Stomach smooth muscle (tissue), 2 donors: ENCODE results near the gene MATN1.
"Not testable (repeated sequence)": the region's sequence is repeated elsewhere in the genome, so short reads cannot be mapped to it uniquely, and the experiment has no call there.

Experiments used
- H3K27ac ChIP-seq: one replicate; pipeline ENCODE4 v1.7.0; 2013; ENCODE audit warnings: mild to moderate bottlenecking, low read length, inconsistent platforms
- H3K27me3 ChIP-seq, 2 donors: one replicate each; pipeline ENCODE4 v1.7.0; 2013; ENCODE audit warnings: low read length in 2 of 2; ENCODE audit not compliant: insufficient read depth in 2 of 2, control insufficient read depth in 1 of 2
- H3K36me3 ChIP-seq, 2 donors: one replicate each; pipeline ENCODE4 v1.7.0; 2013; ENCODE audit warnings: low read length in 2 of 2; ENCODE audit not compliant: control insufficient read depth in 2 of 2, insufficient read depth in 2 of 2
- H3K4me1 ChIP-seq: one replicate; pipeline ENCODE4 v1.7.0; 2013; ENCODE audit warnings: low read length; ENCODE audit not compliant: control insufficient read depth, insufficient read depth
- H3K4me3 ChIP-seq, 2 donors: one replicate each; pipeline ENCODE4 v1.7.0; 2013; ENCODE audit warnings: low read length in 2 of 2
- H3K9ac ChIP-seq, 2 donors: one replicate each; pipeline ENCODE4 v1.7.0; 2013; ENCODE audit warnings: low read length in 2 of 2, mild to moderate bottlenecking in 1 of 2
- H3K9me3 ChIP-seq, 2 donors: one replicate each; pipeline ENCODE4 v1.7.0; 2013; ENCODE audit warnings: low read length in 2 of 2; ENCODE audit not compliant: control insufficient read depth in 2 of 2
- donor health status: healthy.
- donor health status: Pancreatic carcinoma.

Gene MATN1

DNA sequence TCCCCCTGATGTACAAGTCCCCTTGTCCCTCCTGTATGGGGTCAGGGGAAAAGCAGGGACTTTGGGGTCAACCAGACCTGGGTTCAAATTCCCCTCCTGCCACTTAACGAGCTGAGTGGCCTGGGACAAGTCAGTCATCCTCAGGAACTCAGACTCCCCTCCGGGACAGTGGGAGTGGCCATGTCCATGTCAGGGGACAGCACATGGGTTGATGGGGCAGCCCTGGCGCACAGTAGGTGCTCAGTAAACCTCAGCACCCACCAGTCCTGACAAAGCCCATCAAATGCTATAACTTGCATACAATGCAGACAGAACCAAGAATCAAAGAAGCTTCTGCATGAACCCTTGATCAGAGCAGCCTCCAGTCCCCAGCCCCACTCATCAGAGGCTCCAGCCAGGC is 30.0 kb downstream of the MATN1 start:
- H3K27ac ChIP-seq: no peak overlapping the region
- peaks cover 5% of the 10 kb centered on the region for H3K4me1 ChIP-seq
- no peaks in the 10 kb centered on the region for H3K9me3 ChIP-seq
- no peaks in the 10 kb centered on the region for H3K36me3 ChIP-seq
- H3K27me3 ChIP-seq: peaks cover 6 to 12% of the 10 kb centered on the region in 2 donors
- no peak overlapping the region for H3K4me3 ChIP-seq
- no peak overlapping the region for H3K9ac ChIP-seq

DNA sequence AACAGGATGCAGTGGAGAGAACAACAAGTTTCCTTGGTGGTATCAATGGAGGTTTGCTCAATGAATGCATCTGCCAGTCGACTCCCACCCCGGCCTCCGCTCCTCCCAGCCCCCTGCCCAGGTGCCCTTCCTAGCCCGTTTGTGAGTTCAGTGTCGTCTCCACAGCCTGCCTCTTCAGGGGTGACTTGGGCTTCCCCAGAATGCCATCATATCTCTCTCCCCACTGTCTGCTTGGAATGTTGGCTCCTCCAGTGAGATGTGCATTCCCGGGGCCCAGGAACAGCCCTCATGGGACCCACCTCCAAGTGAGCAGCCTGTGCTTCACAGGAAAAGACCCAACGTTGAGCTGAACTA is 30.5 kb downstream of the MATN1 start:
- Histone ChIP-seq H3K27me3 (peaks cover 7 to 12% of the 10 kb centered on the region in 2 donors), H3K4me1 (peaks cover 3% of the 10 kb centered on the region), H3K36me3 (no peaks in the 10 kb centered on the region), H3K27ac (no peak overlapping the region), H3K9ac (no peak overlapping the region), H3K9me3 (no peaks in the 10 kb centered on the region), H3K4me3 (no peak overlapping the region)

DNA sequence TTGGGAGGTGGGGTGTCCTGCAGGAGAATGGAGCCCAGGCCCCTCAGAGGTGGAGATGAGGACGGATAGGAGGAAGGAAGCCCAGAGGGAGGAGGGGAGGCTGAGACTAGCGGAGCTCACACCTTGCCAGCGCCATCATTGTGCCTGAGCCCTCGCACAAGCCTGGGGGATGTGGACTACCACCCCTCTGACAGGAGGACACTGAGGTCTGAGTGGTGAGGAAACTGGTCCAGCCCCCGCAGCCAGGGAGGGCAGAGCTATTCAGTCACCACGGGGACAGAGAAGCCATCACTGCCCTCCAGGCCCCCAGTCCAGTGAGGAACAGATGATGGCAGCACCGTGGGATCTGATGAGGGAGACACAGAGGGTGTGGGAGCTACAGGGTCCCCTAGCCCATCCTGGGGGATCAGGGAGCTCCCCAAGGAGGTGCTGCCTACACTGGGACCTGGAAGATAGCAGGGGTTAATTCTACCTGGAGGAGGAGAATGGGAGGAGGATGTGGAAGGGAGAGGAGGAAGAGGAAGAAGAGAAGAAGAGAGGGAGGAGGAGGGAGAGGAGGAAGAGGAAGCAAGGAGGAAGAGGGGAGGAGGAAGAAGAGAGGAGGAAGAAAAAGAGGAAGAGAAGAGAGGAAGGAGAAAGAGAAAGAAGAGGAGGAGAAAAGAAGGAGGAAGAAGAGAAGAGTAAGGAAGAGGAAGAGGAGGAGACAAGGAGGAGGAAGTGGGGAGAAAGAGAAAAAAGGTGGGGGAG is 31.0 kb downstream of the MATN1 start:
- Histone ChIP-seq H3K27me3 (peaks cover 7 to 12% of the 10 kb centered on the region in 2 donors), H3K27ac (no peak overlapping the region), H3K4me1 (peaks cover 3% of the 10 kb centered on the region), H3K4me3 (no peak overlapping the region), H3K9me3 (no peaks in the 10 kb centered on the region), H3K9ac (no peak overlapping the region), H3K36me3 (no peaks in the 10 kb centered on the region)

DNA sequence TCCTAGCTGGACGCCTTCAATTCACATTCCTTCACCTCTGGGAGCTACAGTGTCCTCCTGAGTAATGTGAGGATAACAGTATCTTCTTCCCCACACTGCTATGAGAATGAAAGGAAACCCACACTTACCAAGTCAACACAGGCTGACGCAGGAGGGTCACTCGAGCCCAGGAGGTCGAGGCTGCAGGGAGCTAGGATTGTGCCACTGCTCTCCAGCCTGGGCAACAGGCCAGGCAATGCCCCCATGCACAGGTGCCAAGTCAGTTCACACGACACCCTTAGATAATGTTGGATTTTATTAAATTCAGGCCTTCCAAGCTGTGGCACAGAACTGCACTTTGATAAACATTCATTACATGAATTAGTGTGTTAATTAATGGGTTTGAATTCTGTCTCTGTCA is 31.9 kb downstream of the MATN1 start:
- no peaks in the 10 kb centered on the region for H3K9me3 ChIP-seq
- H3K9ac ChIP-seq: no peak overlapping the region
- no peak overlapping the region for H3K27ac ChIP-seq
- peaks cover 7 to 12% of the 10 kb centered on the region in 2 donors for H3K27me3 ChIP-seq
- H3K4me1 ChIP-seq: peaks cover 3% of the 10 kb centered on the region
- H3K4me3 ChIP-seq: no peak overlapping the region
- no peaks in the 10 kb centered on the region for H3K36me3 ChIP-seq

DNA sequence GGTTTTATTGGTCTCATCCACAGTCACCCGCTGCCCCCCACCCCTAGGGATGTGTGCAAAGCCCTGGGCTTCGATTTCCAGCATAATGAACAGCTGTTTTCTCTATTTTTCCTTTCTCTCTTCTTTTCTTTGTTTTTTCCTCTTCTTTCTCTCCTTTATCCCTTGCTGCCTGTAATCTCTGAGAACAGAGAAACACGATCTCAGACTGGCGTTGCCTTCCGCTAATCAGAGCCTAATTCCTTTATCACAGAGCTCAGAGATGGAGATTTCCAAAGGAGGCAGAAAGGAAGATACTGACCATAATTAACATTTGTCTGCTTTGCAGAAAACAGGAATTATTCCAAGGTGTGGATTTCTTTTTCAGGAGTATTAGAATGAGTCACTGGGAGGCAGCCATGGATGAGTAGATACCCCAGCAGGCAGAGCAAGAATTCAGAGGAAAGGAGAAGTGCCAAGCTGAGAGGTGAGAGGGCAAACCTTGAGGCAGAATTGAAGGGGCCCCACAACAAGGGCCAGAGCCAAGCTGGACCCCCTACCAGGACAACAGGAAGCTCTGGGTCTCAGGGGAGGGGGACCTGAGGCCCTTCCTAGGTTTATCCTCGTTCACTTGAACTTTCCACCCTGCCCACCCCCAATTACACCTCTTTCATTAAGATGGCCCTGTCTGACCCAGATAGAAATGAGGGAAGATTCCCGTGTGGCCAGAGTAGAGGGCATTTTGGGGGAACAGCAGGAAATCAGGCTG is 33.3 kb downstream of the MATN1 start:
- H3K36me3 ChIP-seq: no peaks in the 10 kb centered on the region
- H3K9ac ChIP-seq: no peak overlapping the region
- no peak overlapping the region for H3K4me3 ChIP-seq
- H3K27ac ChIP-seq: no peak overlapping the region
- peaks cover 20 to 21% of the 10 kb centered on the region in 2 donors for H3K27me3 ChIP-seq
- peaks cover 3% of the 10 kb centered on the region for H3K4me1 ChIP-seq
- no peaks in the 10 kb centered on the region for H3K9me3 ChIP-seq

DNA sequence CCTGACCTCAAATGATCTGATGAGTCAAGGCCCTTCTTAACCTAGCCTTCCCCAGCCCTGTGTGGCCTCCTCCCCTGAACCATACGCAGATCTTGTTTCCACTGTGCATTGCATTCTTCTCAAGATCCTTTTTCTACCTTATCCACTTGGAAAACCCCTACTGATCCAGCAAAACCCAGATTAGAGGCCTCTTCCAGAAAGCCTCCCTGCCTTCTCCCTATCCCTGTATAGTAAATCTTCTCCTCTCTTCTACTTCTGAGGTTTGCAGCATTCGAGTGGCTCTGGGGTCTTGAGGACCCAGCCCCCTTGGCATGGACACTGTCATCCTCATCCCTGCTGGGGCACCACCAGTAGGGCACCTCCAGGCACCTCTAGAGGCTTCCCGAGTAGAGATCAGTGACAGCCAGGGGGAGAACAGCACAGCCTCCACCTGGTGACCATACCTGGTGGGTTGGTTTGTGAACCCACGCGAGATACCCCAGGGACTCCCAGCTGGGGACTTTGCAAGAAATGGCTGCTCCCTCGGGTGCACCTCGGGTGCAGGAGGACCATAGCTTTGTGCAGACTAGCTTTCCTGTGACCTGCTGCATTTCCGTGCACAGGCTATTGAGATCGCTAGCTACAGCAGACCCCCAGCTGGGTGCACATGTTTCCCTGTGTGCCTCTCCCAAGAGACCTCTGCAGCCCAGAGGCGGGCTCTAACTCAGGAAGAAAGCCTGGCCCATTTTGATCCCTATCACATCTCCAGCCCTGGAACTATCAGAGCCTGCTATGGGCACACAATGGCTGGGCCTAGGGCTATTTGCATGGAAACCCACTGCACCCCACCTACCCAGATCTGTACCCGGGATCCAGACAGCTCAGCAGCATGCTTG is 34.2 kb downstream of the MATN1 start:
- H3K9me3 ChIP-seq: no peaks in the 10 kb centered on the region
- no peak overlapping the region for H3K27ac ChIP-seq
- H3K4me1 ChIP-seq: peaks cover 3% of the 10 kb centered on the region

DNA sequence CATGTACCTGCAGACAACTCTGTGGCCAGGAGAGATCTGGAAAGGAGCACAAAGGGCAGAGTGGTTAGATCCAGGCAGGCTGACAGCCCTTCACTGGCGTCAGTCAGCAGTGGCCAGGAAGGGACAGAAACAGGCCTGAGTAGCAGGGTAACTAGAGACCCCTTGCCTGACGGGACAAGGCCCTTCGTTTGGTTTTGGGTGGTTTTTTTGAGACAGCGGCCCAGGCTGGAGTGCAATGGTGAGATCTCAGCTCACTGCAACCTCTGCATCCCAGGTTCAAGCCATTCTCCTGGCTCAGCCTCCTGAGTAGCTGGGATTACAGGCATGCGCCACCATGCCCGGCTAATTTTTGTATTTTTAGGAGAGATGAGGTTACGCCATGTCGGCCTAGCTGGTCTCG is 34.9 kb downstream of the MATN1 start:
- peaks cover 33 to 35% of the 10 kb centered on the region in 2 donors for H3K27me3 ChIP-seq
- not testable (repeated sequence) for H3K27ac ChIP-seq, H3K9me3 ChIP-seq, H3K9ac ChIP-seq, H3K36me3 ChIP-seq, H3K4me1 ChIP-seq, H3K4me3 ChIP-seq

More for the DNA sequence above, 34.2 kb downstream of the MATN1 start:
- Histone ChIP-seq H3K36me3 (no peaks in the 10 kb centered on the region), H3K27me3 (peaks cover 29 to 30% of the 10 kb centered on the region in 2 donors), H3K4me3 (no peak overlapping the region), H3K9ac (no peak overlapping the region)

DNA sequence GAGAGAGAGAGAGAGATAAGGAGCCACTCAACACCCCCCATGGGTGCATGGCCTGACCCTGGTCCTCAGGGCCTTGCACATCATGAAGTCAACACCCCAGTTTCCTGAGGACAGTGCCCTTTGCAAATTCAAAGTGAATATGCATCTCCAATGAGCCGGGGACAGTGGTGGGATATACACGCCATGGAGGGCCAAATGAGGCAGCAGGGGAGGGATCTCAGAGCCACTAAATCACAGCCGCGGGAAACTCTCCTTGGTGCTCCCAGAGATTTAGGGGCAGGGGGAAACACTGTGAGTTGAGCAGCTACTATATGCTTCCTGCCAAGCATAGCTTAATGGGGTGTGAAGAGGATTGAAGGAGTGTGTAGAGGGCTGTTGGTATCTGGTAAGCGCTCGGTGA is 35.5 kb downstream of the MATN1 start:
- Histone ChIP-seq H3K27me3 (peaks cover 35 to 40% of the 10 kb centered on the region in 2 donors), H3K9me3 (no peaks in the 10 kb centered on the region), H3K4me1 (peaks cover 3% of the 10 kb centered on the region), H3K4me3 (no peak overlapping the region), H3K36me3 (no peaks in the 10 kb centered on the region), H3K27ac (no peak overlapping the region), H3K9ac (no peak overlapping the region)

DNA sequence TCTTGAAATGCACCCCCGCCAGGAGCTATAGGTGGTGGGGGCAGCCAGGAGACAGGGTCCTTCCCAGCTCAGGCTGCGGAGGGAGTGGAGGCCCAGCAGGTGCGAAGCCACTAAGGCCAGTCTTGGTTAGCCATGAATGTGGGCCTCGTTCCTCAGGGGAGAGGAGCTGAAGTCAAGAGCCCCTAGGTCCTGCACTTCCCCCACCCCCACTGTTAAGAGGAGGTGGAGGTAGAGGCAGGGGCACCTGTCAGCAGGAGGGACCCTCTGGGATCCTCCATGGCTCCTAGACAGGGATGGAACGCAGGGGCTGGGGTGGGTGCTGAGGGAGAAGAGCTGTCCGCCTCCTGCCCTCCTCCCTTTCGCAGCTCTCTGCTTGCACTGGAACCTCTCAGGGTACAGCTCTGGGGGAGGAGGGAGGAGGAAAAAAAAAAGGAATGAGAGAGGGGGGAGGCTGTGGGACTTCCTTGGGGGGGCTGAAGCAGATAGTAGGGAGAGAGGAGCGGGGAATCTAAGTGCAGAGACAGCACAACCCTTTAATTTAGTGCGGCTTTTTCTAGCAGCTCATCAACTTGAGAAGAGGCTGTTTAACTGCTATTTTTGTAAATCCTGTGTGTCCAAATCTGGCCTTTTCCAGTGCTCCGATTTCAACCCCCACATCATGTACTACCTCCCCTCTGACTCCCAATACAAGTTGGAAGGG is 37.0 kb downstream of the MATN1 start:
- no peaks in the 10 kb centered on the region for H3K9me3 ChIP-seq
- H3K9ac ChIP-seq: no peak overlapping the region
- peaks cover 40 to 45% of the 10 kb centered on the region in 2 donors for H3K27me3 ChIP-seq
- H3K27ac ChIP-seq: no peak overlapping the region
- H3K4me3 ChIP-seq: no peak overlapping the region
- peaks cover 3% of the 10 kb centered on the region for H3K4me1 ChIP-seq
- H3K36me3 ChIP-seq: no peaks in the 10 kb centered on the region

DNA sequence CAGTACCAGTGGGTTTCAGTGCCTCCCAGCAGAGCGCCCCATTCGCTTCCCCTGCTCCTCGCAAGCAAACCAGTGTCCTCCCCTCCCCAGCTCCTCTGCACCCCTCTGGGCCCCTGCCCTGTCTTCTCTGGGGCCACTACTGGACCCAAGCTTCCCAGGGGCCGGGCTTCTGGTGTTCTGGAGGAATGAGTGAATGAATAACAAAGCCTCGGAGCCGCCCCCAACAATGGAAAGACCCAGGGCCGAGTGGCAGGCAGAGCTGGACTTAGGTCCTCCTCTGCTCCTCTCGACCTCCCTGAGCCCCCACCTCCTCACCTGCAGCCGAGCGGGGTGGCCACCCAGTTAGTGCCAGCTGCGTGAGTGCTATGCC is 37.6 kb downstream of the MATN1 start:
- no peak overlapping the region for H3K9ac ChIP-seq
- H3K27me3 ChIP-seq: peaks cover 38 to 45% of the 10 kb centered on the region in 2 donors
- H3K27ac ChIP-seq: no peak overlapping the region
- no peaks in the 10 kb centered on the region for H3K36me3 ChIP-seq
- H3K9me3 ChIP-seq: no peaks in the 10 kb centered on the region
- peaks cover 3% of the 10 kb centered on the region for H3K4me1 ChIP-seq
- H3K4me3 ChIP-seq: no peak overlapping the region
